GM18909 (cell line): ENCODE results near the gene CLDN25.
"Not testable (repeated sequence)": the region's sequence is repeated elsewhere in the genome, so short reads cannot be mapped to it uniquely, and the experiment has no call there.

Experiments
- ATAC-seq: cut with Tn5 transposase; IDR thresholded peaks from one replicate; pipeline ENCODE4 v1.9.1; 2021; ENCODE audit warnings: mild to moderate bottlenecking; ENCODE audit not compliant: unreplicated experiment, poor library complexity

The CLDN25 gene

GRCh38 chr11:113779496-113779895 lies at the start of gene CLDN25:
TSS of gene CLDN25 (plus strand) at chr11:113779796. CDS start at chr11:113779796, 0 bp downstream.
- ATAC-seq: no peak

- ATAC-seq: no peak
Observed at GRCh38 chr11:113730887-113731726, 48.5 kb upstream of the CLDN25 start.

- no peak for ATAC-seq
Observed at GRCh38 chr11:113732092-113732491, 47.5 kb upstream of the CLDN25 start.

- ATAC-seq: no peak
Observed at GRCh38 chr11:113736323-113736722, 43.3 kb upstream of the CLDN25 start.

- no peak for ATAC-seq
Observed at GRCh38 chr11:113752932-113753331, 26.7 kb upstream of the CLDN25 start.

GRCh38 chr11:113760241-113760640 lies 19.4 kb upstream of the CLDN25 start:
- no peak for ATAC-seq

- not testable (repeated sequence) for ATAC-seq
Observed at GRCh38 chr11:113763040-113763439, 16.6 kb upstream of the CLDN25 start.

- ATAC-seq: no peak
Observed at GRCh38 chr11:113764527-113765219, 14.9 kb upstream of the CLDN25 start.

- ATAC-seq: no peak
Observed at GRCh38 chr11:113771964-113772363, 7.6 kb upstream of the CLDN25 start.

- no peak for ATAC-seq
Observed at GRCh38 chr11:113773092-113773415, 6.5 kb upstream of the CLDN25 start.

GRCh38 chr11:113773416-113774173 lies 6.0 kb upstream of the CLDN25 start, which contains the start of gene ZW10:
TSS of gene ZW10 (minus strand) at chr11:113773692. CDS start at chr11:113773666, 26 bp downstream.
- ATAC-seq: peak; percentile 99

GRCh38 chr11:113774174-113774503 lies 5.5 kb upstream of the CLDN25 start:
- ATAC-seq: no peak

- ATAC-seq: no peak
Observed at GRCh38 chr11:113778111-113778910, 1.3 kb upstream of the CLDN25 start.

GRCh38 chr11:113781682-113782081 lies 2.1 kb downstream of the CLDN25 start:
- ATAC-seq: no peak

- ATAC-seq: no peak
Observed at GRCh38 chr11:113782134-113782533, 2.5 kb downstream of the CLDN25 start.

GRCh38 chr11:113789016-113789415 lies 9.4 kb downstream of the CLDN25 start:
- not testable (repeated sequence) for ATAC-seq

GRCh38 chr11:113789675-113790320 lies 10.2 kb downstream of the CLDN25 start:
- no peak for ATAC-seq

GRCh38 chr11:113796663-113797259 lies 17.2 kb downstream of the CLDN25 start:
- peak; percentile 67 for ATAC-seq

- no peak for ATAC-seq
Observed at GRCh38 chr11:113802621-113803020, 23.0 kb downstream of the CLDN25 start.
